Osteoblast (primary cell): Measurements from ENCODE around the gene AGO4. TPM values are rescaled to one million over a fixed set of nuclear protein-coding genes. Genes with fewer than 3 reads are reported as not detected.

Experiments
- DNase-seq: peaks from one replicate; pipeline ENCODE4 v3.0.0; 2011; ENCODE audit warnings: low spot score, mixed read lengths; ENCODE audit not compliant: insufficient read length; ENCODE audit errors: missing footprints
- H2AFZ ChIP-seq: 2 replicates; pipeline ENCODE4 v1.6.0; 2011; ENCODE audit warnings: mild to moderate bottlenecking, low read length
- H3K27ac ChIP-seq: 2 replicates; pipeline ENCODE4 v1.5.1; 2011; ENCODE audit warnings: mild to moderate bottlenecking, low read depth, low read length, moderate library complexity
- H3K27me3 ChIP-seq: 2 replicates; pipeline ENCODE4 v1.6.0; 2012; ENCODE audit warnings: mild to moderate bottlenecking, control low read depth, inconsistent platforms, low read length, moderate library complexity; ENCODE audit not compliant: insufficient read depth
- H3K36me3 ChIP-seq: 2 replicates; pipeline ENCODE4 v1.5.1; 2011; ENCODE audit warnings: mild to moderate bottlenecking, low read length, control low read depth, moderate library complexity; ENCODE audit not compliant: insufficient read depth
- H3K4me1 ChIP-seq: 2 replicates; pipeline ENCODE4 v1.5.1; 2011; ENCODE audit warnings: mild to moderate bottlenecking, low read length, control low read depth, moderate library complexity; ENCODE audit not compliant: insufficient read depth
- H3K4me2 ChIP-seq: 2 replicates; pipeline ENCODE4 v1.6.0; 2011; ENCODE audit warnings: mild to moderate bottlenecking, low read length; ENCODE audit not compliant: insufficient read depth
- H3K4me3 ChIP-seq: fragments of 200-600 bp; sonication (generic); 3 replicates; pipeline ENCODE4 v1.5.1; 2012; ENCODE audit warnings: mild to moderate bottlenecking, low read length, inconsistent platforms; ENCODE audit not compliant: insufficient read depth
- H3K79me2 ChIP-seq: 2 replicates; pipeline ENCODE4 v1.6.0; 2012; ENCODE audit warnings: mild to moderate bottlenecking, low read length, control low read depth, inconsistent platforms; ENCODE audit not compliant: insufficient read depth
- H3K9me3 ChIP-seq: 2 replicates; pipeline ENCODE4 v1.5.1; 2011; ENCODE audit warnings: low read depth, low read length, control low read depth
- H4K20me1 ChIP-seq: 2 replicates; pipeline ENCODE4 v1.6.0; 2012; ENCODE audit warnings: mild to moderate bottlenecking, low read length, control low read depth; ENCODE audit not compliant: insufficient read depth
- CTCF ChIP-seq: IDR thresholded peaks from 2 replicates; pipeline ENCODE4 v1.5.1; 2011; ENCODE audit warnings: mild to moderate bottlenecking, low read depth, low read length, moderate library complexity; ENCODE audit errors: extremely low read depth
- total RNA-seq: library from RNA; depleted of rRNA; stranded (reverse); fragments of >200 nt; gene quantifications from 2 replicates; pipeline ENCODE4 v1.2.3, GENCODE V29; 2012

Gene AGO4
- 22.1 and 23.2 TPM in 2 replicates for total RNA-seq

- Histone ChIP-seq H3K27me3 (no peaks in the 10 kb centered on the region), H3K36me3 (no peaks in the 10 kb centered on the region), H3K79me2 (peaks cover 44% of the 10 kb centered on the region), H3K27ac (peak within 1 kb of the TSS; percentile 71), H4K20me1 (peaks cover 6% of the 10 kb centered on the region), H2AFZ (peak within 1 kb of the TSS; percentile 100), H3K4me2 (peak within 1 kb of the TSS; percentile 96), H3K4me1 (peaks cover 16% of the 10 kb centered on the region), H3K4me3 (peak within 1 kb of the TSS; percentile 88), H3K9me3 (no peaks in the 10 kb centered on the region)
- DNase-seq = peak; percentile 94
- TF ChIP-seq CTCF = no peak
Measured at GRCh38 chr1:35807614-35808449, at the start of gene AGO4. TSS of gene AGO4 (plus strand) at chr1:35808016. CDS start at chr1:35808417, 401 bp downstream.

- no peak for DNase-seq
- Histone ChIP-seq H3K4me2 (no peak overlapping the region), H3K79me2 (peaks cover 11% of the 10 kb centered on the region), H3K27ac (no peak overlapping the region), H3K36me3 (peaks cover 4% of the 10 kb centered on the region), H3K27me3 (no peaks in the 10 kb centered on the region), H3K4me1 (no peaks in the 10 kb centered on the region), H4K20me1 (no peaks in the 10 kb centered on the region), H3K9me3 (no peaks in the 10 kb centered on the region), H3K4me3 (no peak overlapping the region), H2AFZ (peak overlapping the region; percentile 58)
- TF ChIP-seq CTCF = no peak
Measured at GRCh38 chr1:35762141-35762540, 45.7 kb upstream of the AGO4 start.

GRCh38 chr1:35763201-35763600 lies 44.6 kb upstream of the AGO4 start:
- Histone ChIP-seq H3K36me3 (no peaks in the 10 kb centered on the region), H3K4me1 (no peaks in the 10 kb centered on the region), H3K27me3 (no peaks in the 10 kb centered on the region), H3K27ac (no peak overlapping the region), H3K79me2 (peaks cover 19% of the 10 kb centered on the region), H2AFZ (peak overlapping the region; percentile 53), H3K4me3 (no peak overlapping the region), H3K9me3 (no peaks in the 10 kb centered on the region), H3K4me2 (no peak overlapping the region), H4K20me1 (no peaks in the 10 kb centered on the region)
- no peak for TF ChIP-seq CTCF
- DNase-seq = peak; percentile 63

DNA sequence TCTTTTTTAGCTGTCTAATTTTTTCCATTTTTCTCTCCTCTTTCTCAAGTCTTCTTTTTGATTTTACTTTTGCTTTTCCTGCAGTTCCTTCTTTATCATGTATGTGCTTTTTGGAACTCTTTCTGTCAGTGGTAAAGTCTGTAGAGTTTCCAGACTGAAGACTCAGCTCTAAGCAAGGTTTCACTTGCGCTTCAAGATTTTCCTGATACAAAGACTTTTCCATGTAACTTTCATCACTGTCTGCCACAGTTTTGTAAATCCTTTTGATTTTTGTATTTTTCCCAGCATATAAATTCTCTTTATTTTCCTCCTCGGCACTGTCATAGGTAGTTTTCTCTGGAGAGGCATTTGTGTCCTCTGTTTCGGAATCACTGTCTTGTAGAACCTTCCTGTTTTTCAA lies 43.5 kb upstream of the AGO4 start:
- peak overlapping the region; percentile 73 for H2AFZ ChIP-seq
- H4K20me1 ChIP-seq = no peaks in the 10 kb centered on the region
- no peaks in the 10 kb centered on the region for H3K36me3 ChIP-seq
- no peak for TF ChIP-seq CTCF
- no peak overlapping the region for H3K27ac ChIP-seq
- peaks cover 22% of the 10 kb centered on the region for H3K79me2 ChIP-seq
- peaks cover 5% of the 10 kb centered on the region for H3K4me1 ChIP-seq
- H3K9me3 ChIP-seq = no peaks in the 10 kb centered on the region
- H3K4me3 ChIP-seq = no peak overlapping the region
- no peaks in the 10 kb centered on the region for H3K27me3 ChIP-seq
- DNase-seq = no peak
- H3K4me2 ChIP-seq = peak overlapping the region; percentile 28
